RWPE1 (cell line): ENCODE measurements around the gene TJAP1.
"Not testable (repeated sequence)": the region's sequence is repeated elsewhere in the genome, so short reads cannot be mapped to it uniquely, and the experiment has no call there.

ENCODE experiments used
- CTCF ChIA-PET: fragments of 350-600 bp; sonication (Branson Sonifier 250); formaldehyde crosslinking; extraction: SDS; loops from one replicate; lab custom pipeline; 2021; lab: Yijun Ruan, JAX
- POLR2A ChIA-PET: fragments of 400-600 bp; formaldehyde crosslinking; extraction: SDS; loops from one replicate; lab custom pipeline; 2020; ENCODE audit warnings: antibody characterized with exemption; ENCODE audit not compliant: low non-redundant PET; lab: Yijun Ruan, JAX
- DNase-seq: peaks from one replicate; pipeline ENCODE4 v3.0.0; 2012; ENCODE audit warnings: low spot score
- H3K27ac ChIP-seq: fragments of 450-650 bp; 2 replicates; pipeline ENCODE4 v1.5.1; 2017
- CTCF ChIP-seq: fragments of 450-650 bp; conservative IDR thresholded peaks from 2 replicates; pipeline ENCODE4 v1.5.1; 2017; ENCODE audit warnings: low read depth, mild to moderate bottlenecking

The TJAP1 gene

GRCh38 chr6:43461936-43462335 lies 15.4 kb upstream of the TJAP1 start:
- ChIA-PET CTCF (no interaction called here), POLR2A (no interaction called here)
- TF ChIP-seq CTCF = no peak
- H3K27ac ChIP-seq = no peak overlapping the region
- DNase-seq = no peak

- H3K27ac ChIP-seq = no peak overlapping the region
- POLR2A ChIA-PET = no interaction called here
- no peak for TF ChIP-seq CTCF
- CTCF ChIA-PET = interaction anchor here (0.7 to 1.2 kb wide), 2 partner anchors 32 kb away, joined by 3 read pairs; no protein-coding TSS in a partner anchor
- no peak for DNase-seq
These were observed 13.0 kb upstream of the TJAP1 start for GRCh38 chr6:43464337-43464736.

GRCh38 chr6:43465948-43466347 lies 11.4 kb upstream of the TJAP1 start:
- ChIA-PET POLR2A (no interaction called here), CTCF (interaction anchor here (1.0 kb wide), 1 partner anchor 12 kb away, joined by 5 read pairs; no protein-coding TSS in a partner anchor)
- no peak for TF ChIP-seq CTCF

DNA sequence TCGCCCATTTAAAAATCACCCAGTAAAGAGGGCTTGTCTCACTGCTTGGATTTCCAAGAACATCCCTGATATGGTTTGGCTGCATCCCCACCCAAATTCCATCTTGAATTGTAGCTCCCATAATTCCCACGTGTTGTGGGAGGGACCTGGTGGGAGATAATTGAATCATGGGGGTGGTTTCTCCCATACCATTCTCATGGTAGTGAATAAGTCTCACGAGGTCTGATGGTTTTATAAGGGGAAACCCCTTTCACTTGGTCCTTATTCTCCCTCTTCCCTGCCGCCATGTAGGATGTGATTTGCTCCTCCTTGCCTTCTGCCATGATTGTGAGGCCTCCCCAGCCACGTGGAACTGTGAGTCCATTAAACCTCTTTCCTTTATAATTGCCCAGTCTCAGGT lies 10.1 kb upstream of the TJAP1 start:
- H3K27ac ChIP-seq, DNase-seq, POLR2A ChIA-PET, CTCF ChIA-PET: not testable (repeated sequence)

More at GRCh38 chr6:43465948-43466347, 11.4 kb upstream of the TJAP1 start:
- no peak for DNase-seq
- H3K27ac ChIP-seq = no peak overlapping the region

GRCh38 chr6:43467752-43468151 lies 9.6 kb upstream of the TJAP1 start:
- DNase-seq = no peak
- ChIA-PET POLR2A (no interaction called here), CTCF (no interaction called here)
- H3K27ac ChIP-seq = no peak overlapping the region
- TF ChIP-seq CTCF = no peak

GRCh38 chr6:43468240-43468639 lies 9.1 kb upstream of the TJAP1 start:
- ChIA-PET POLR2A (no interaction called here), CTCF (no interaction called here)
- no peak overlapping the region for H3K27ac ChIP-seq
- no peak for TF ChIP-seq CTCF
- no peak for DNase-seq

DNA sequence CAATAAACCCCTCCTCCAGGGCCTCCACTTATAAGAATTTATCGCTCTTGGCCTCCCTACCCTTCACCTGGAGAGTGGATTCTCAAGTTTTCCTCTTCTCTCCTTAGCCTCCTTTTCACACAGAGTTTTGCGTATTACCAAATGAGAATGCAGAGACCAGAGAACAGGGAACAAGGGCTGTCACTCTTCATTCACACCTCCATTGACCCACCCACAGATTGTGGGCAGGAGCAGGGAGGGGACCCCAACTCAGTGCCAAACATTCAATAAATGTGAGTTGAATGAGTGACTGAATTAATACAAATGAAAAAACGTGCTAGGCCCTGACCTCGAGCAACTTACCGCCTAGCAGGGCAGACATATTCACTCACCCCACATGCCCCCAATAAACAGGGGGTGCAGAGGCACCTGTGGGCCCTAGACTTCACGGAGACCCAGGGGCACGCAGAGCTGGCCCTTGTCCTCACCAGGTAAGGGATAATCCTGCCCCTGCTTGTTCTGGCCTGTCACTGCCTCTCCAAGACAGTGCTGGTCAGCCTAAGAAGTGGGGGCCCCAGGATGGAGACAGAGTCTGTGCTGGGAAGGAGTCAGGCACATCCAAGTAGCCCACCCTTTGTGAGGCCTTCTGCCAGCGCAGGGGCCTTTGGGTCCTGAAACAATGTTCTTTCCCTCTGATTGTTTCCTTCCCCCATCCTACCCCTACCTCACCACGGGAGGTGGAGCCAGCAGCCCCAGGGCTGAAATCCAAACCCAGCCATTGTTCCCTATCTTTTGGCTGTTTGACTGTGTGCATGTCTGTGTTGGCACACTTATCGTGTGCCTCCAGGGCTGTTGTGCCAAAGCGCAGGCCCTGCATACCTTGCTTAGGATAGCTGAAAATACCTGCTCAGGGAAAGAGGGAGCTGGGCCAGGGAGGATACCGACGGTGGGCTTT lies 8.4 kb upstream of the TJAP1 start:
- no peak for DNase-seq
- POLR2A ChIA-PET = no interaction called here
- H3K27ac ChIP-seq = peak overlapping the region; percentile 29; the same call in 1 of the 2 replicates
- no peak for TF ChIP-seq CTCF
- CTCF ChIA-PET = interaction anchor here (0.7 kb wide), 1 partner anchor 11 kb away, joined by 4 read pairs; no protein-coding TSS in a partner anchor
